Neural progenitor cell (in vitro differentiated cells): ENCODE results near the gene DOCK4. TPM values are rescaled to one million over a fixed set of nuclear protein-coding genes. Genes with fewer than 3 reads are reported as not detected.

Source experiments
- DNase-seq: peaks from one replicate; pipeline ENCODE4 v3.0.0-alpha.2; 2016; ENCODE audit warnings: low spot score
- H2AFZ ChIP-seq: fragments of 200-600 bp; sonication (generic); replicated peaks from 2 replicates; pipeline ENCODE4 v1.6.1; 2016; ENCODE audit warnings: antibody characterized with exemption
- H3F3A ChIP-seq: fragments of 200-600 bp; sonication (generic); 2 replicates; pipeline ENCODE4 v1.6.1; 2016; ENCODE audit warnings: antibody characterized with exemption, low read depth
- H3K27ac ChIP-seq: fragments of 200-600 bp; sonication (generic); 2 replicates; pipeline ENCODE4 v1.5.1; 2016; ENCODE audit warnings: mild to moderate bottlenecking
- H3K27me3 ChIP-seq: fragments of 200-600 bp; sonication (generic); 2 replicates; pipeline ENCODE4 v1.6.1; 2016; ENCODE audit warnings: mild to moderate bottlenecking, moderate library complexity
- H3K36me3 ChIP-seq: fragments of 200-600 bp; sonication (generic); 2 replicates; pipeline ENCODE4 v1.5.1; 2016
- H3K4me1 ChIP-seq: fragments of 200-600 bp; sonication (generic); 2 replicates; pipeline ENCODE4 v1.6.1; 2016; ENCODE audit warnings: mixed run types
- H3K4me2 ChIP-seq: fragments of 200-600 bp; sonication (generic); 2 replicates; pipeline ENCODE4 v1.6.1; 2016
- H3K4me3 ChIP-seq: fragments of 200-600 bp; sonication (generic); 2 replicates; pipeline ENCODE4 v1.5.1; 2016
- H3K79me2 ChIP-seq: fragments of 200-600 bp; sonication (generic); 2 replicates; pipeline ENCODE4 v1.6.1; 2016; ENCODE audit warnings: low read depth
- H3K9ac ChIP-seq: fragments of 200-600 bp; sonication (generic); 2 replicates; pipeline ENCODE4 v1.6.1; 2016
- H3K9me3 ChIP-seq: fragments of 200-600 bp; sonication (generic); 2 replicates; pipeline ENCODE4 v1.5.1; 2016; ENCODE audit warnings: low read depth
- H4K20me1 ChIP-seq: fragments of 200-600 bp; sonication (generic); 2 replicates; pipeline ENCODE4 v1.6.1; 2016; ENCODE audit warnings: low read depth
- H3K27ac Mint-ChIP-seq: 3 replicates; pipeline ENCODE4 v1.8.0; 2021; ENCODE audit warnings: mixed read lengths
- H3K27me3 Mint-ChIP-seq: 2 replicates; pipeline ENCODE4 v1.8.0; 2022; ENCODE audit warnings: low read depth, mild to moderate bottlenecking, inconsistent platforms, moderate library complexity, mixed read lengths; ENCODE audit not compliant: insufficient read depth
- H3K36me3 Mint-ChIP-seq: 3 replicates; pipeline ENCODE4 v1.8.0; 2021; ENCODE audit warnings: mixed read lengths
- H3K4me1 Mint-ChIP-seq: 3 replicates; pipeline ENCODE4 v1.8.0; 2021; ENCODE audit warnings: mixed read lengths
- H3K4me3 Mint-ChIP-seq: 3 replicates; pipeline ENCODE4 v1.8.0; 2021; ENCODE audit warnings: mild to moderate bottlenecking, moderate library complexity, mixed read lengths
- H3K9me3 Mint-ChIP-seq: 3 replicates; pipeline ENCODE4 v1.8.0; 2020; ENCODE audit warnings: mixed read lengths
- CTCF ChIP-seq: fragments of 200-600 bp; sonication (generic); IDR thresholded peaks from 2 replicates; pipeline ENCODE4 v1.5.1; 2017; ENCODE audit warnings: antibody characterized with exemption, mild to moderate bottlenecking
- EZH2 ChIP-seq: fragments of 200-600 bp; sonication (generic); IDR thresholded peaks from 2 replicates; pipeline ENCODE4 v1.6.1; 2017; ENCODE audit warnings: antibody characterized with exemption, mild to moderate bottlenecking, moderate library complexity
- EZH2phosphoT487 ChIP-seq: fragments of 200-600 bp; sonication (generic); IDR thresholded peaks from 2 replicates; pipeline ENCODE4 v1.6.1; 2017; ENCODE audit warnings: antibody characterized with exemption
- total RNA-seq: library from RNA; depleted of rRNA; stranded (reverse); fragments of >200 nt; gene quantifications from 2 replicates; pipeline ENCODE4 v1.2.3, GENCODE V29; 2015; ENCODE audit warnings: low replicate concordance

The DOCK4 gene
- total RNA-seq, 1 donor from 2014 or later = 11.4 TPM

GRCh38 chr7:111842491-111842890 lies 363.7 kb downstream of the DOCK4 start:
- H3K4me3 ChIP-seq = no peak overlapping the region
- no peak for DNase-seq
- H3K27ac ChIP-seq = no peak overlapping the region
- no peaks in the 10 kb centered on the region for H3K27me3 ChIP-seq
- H2AFZ ChIP-seq = no peak overlapping the region
- TF ChIP-seq CTCF = no peak
- no peak for TF ChIP-seq EZH2phosphoT487
- TF ChIP-seq EZH2 = no peak
- no peak overlapping the region for H3K9ac ChIP-seq
- H3K4me1 ChIP-seq = no peaks in the 10 kb centered on the region
- Mint-ChIP-seq H3K4me3 (no peak overlapping the region), H3K4me1 (no peaks in the 10 kb centered on the region), H3K36me3 (peaks cover 19% of the 10 kb centered on the region), H3K27ac (no peak overlapping the region), H3K9me3 (no peaks in the 10 kb centered on the region), H3K27me3 (no peaks in the 10 kb centered on the region)
- H3K36me3 ChIP-seq = no peaks in the 10 kb centered on the region
- no peaks in the 10 kb centered on the region for H3F3A ChIP-seq
- H3K79me2 ChIP-seq = no peaks in the 10 kb centered on the region
- no peaks in the 10 kb centered on the region for H4K20me1 ChIP-seq
- H3K4me2 ChIP-seq = no peak overlapping the region
- no peaks in the 10 kb centered on the region for H3K9me3 ChIP-seq

- Mint-ChIP-seq H3K36me3 (peaks cover 20% of the 10 kb centered on the region), H3K9me3 (peaks cover 3% of the 10 kb centered on the region), H3K4me1 (no peaks in the 10 kb centered on the region), H3K27me3 (no peaks in the 10 kb centered on the region), H3K27ac (no peak overlapping the region), H3K4me3 (no peak overlapping the region)
- no peaks in the 10 kb centered on the region for H4K20me1 ChIP-seq
- no peaks in the 10 kb centered on the region for H3F3A ChIP-seq
- H3K9me3 ChIP-seq = no peaks in the 10 kb centered on the region
- no peak for DNase-seq
- no peak overlapping the region for H3K4me2 ChIP-seq
- no peak overlapping the region for H2AFZ ChIP-seq
- H3K4me3 ChIP-seq = no peak overlapping the region
- no peak overlapping the region for H3K9ac ChIP-seq
- no peaks in the 10 kb centered on the region for H3K27me3 ChIP-seq
- TF ChIP-seq EZH2phosphoT487 = no peak
- no peak for TF ChIP-seq CTCF
- no peak for TF ChIP-seq EZH2
- no peaks in the 10 kb centered on the region for H3K79me2 ChIP-seq
- no peak overlapping the region for H3K27ac ChIP-seq
- no peaks in the 10 kb centered on the region for H3K4me1 ChIP-seq
- H3K36me3 ChIP-seq = no peaks in the 10 kb centered on the region
These were observed 364.5 kb downstream of the DOCK4 start for GRCh38 chr7:111841596-111842205.

- no peaks in the 10 kb centered on the region for H3K36me3 ChIP-seq
- H3K4me1 Mint-ChIP-seq = no peaks in the 10 kb centered on the region
- no peaks in the 10 kb centered on the region for H3K27me3 ChIP-seq
- H3K27me3 Mint-ChIP-seq = no peaks in the 10 kb centered on the region
- H2AFZ ChIP-seq = no peak overlapping the region
- H3K36me3 Mint-ChIP-seq = peaks cover 25% of the 10 kb centered on the region
- no peaks in the 10 kb centered on the region for H3K79me2 ChIP-seq
- H3K4me3 Mint-ChIP-seq = no peak overlapping the region
- no peaks in the 10 kb centered on the region for H3K9me3 ChIP-seq
- H3F3A ChIP-seq = no peaks in the 10 kb centered on the region
- no peak overlapping the region for H3K4me3 ChIP-seq
- no peak for DNase-seq
- H3K4me2 ChIP-seq = no peak overlapping the region
- TF ChIP-seq CTCF = no peak
- TF ChIP-seq EZH2phosphoT487 = no peak
- no peak for TF ChIP-seq EZH2
- peaks cover 9% of the 10 kb centered on the region for H3K9me3 Mint-ChIP-seq
- H3K9ac ChIP-seq = no peak overlapping the region
- H3K4me1 ChIP-seq = no peaks in the 10 kb centered on the region
- no peak overlapping the region for H3K27ac ChIP-seq
- H4K20me1 ChIP-seq = no peaks in the 10 kb centered on the region
- H3K27ac Mint-ChIP-seq = no peak overlapping the region
These were observed 365.7 kb downstream of the DOCK4 start for GRCh38 chr7:111840528-111840927.
